HepG2 (cell line): ENCODE data around the gene TMEM125. TPM values are rescaled to one million over a fixed set of nuclear protein-coding genes. Genes with fewer than 3 reads are reported as not detected.
A peak's percentile ranks its signal among the peaks of the same experiment; 100 is the strongest.

Experiments used
- ARNT2 ChIP-seq: sonication (generic); formaldehyde crosslinking; IDR thresholded peaks from 2 replicates; pipeline ENCODE4 v1.8.0; 2022; ENCODE audit warnings: mild to moderate bottlenecking, low read depth, missing genetic modification reagents, moderate library complexity
- CREB1 ChIP-seq, 2 experiments: fragments of 450-650 bp in 1 of 2; IDR thresholded peaks; 2 replicates each; pipeline ENCODE4 v1.6.1; 2016 to 2017; ENCODE audit warnings: control low read depth in 1 of 2, mild to moderate bottlenecking in 1 of 2, missing compliant biosample characterization in 1 of 2, missing genetic modification characterization in 1 of 2
- ETS1 ChIP-seq: sonication (generic); formaldehyde crosslinking; IDR thresholded peaks from 2 replicates; pipeline ENCODE4 v1.4.0; 2020; ENCODE audit warnings: missing genetic modification reagents
- IRF2 ChIP-seq: IDR thresholded peaks from 2 replicates; pipeline ENCODE4 v1.6.1; 2018; ENCODE audit warnings: missing genetic modification reagents, missing compliant biosample characterization
- MAZ ChIP-seq, 2 experiments: sonication (generic) in 1 of 2; formaldehyde crosslinking in 1 of 2; IDR thresholded peaks; 2 replicates each; pipeline versions ENCODE4 v1.5.0 to v1.6.1; 2012 to 2020; ENCODE audit warnings: low read depth in 2 of 2, mild to moderate bottlenecking in 2 of 2, borderline replicate concordance in 1 of 2, improper control_type of control experiment in 1 of 2, low read length in 1 of 2, missing genetic modification reagents in 1 of 2, moderate library complexity in 1 of 2
- MEIS2 ChIP-seq: sonication (generic); formaldehyde crosslinking; IDR thresholded peaks from 2 replicates; pipeline ENCODE4 v1.9.0; 2021; ENCODE audit warnings: mild to moderate bottlenecking, missing genetic modification reagents
- MIER2 ChIP-seq: IDR thresholded peaks from 2 replicates; pipeline ENCODE4 v1.6.1; 2016; ENCODE audit warnings: missing biosample characterization, missing genetic modification reagents
- MXD4 ChIP-seq: IDR thresholded peaks from 2 replicates; pipeline ENCODE4 v1.6.1; 2016; ENCODE audit warnings: mild to moderate bottlenecking, missing biosample characterization, missing genetic modification reagents
- NR2F1 ChIP-seq, 2 experiments: fragments of 450-650 bp in 1 of 2; formaldehyde crosslinking in 1 of 2; IDR thresholded peaks; 2 replicates each; pipeline versions ENCODE4 v1.5.0 to v1.6.1; 2016 to 2020; ENCODE audit warnings: mild to moderate bottlenecking in 1 of 2, missing compliant biosample characterization in 1 of 2, missing genetic modification reagents in 1 of 2, moderate library complexity in 1 of 2
- NR2F2 ChIP-seq: IDR thresholded peaks from 2 replicates; pipeline ENCODE4 v1.6.1; 2012; ENCODE audit warnings: low read depth, inconsistent platforms, borderline replicate concordance
- PAF1 ChIP-seq: IDR thresholded peaks from 2 replicates; pipeline ENCODE4 v1.6.1; 2016; ENCODE audit warnings: missing genetic modification reagents, missing compliant biosample characterization
- STAG1 ChIP-seq: sonication (generic); formaldehyde crosslinking; IDR thresholded peaks from 2 replicates; pipeline ENCODE4 v1.4.0; 2020; ENCODE audit warnings: missing genetic modification reagents
- ZNF17 ChIP-seq: sonication (generic); formaldehyde crosslinking; IDR thresholded peaks from 2 replicates; pipeline ENCODE4 v1.5.0; 2020; ENCODE audit warnings: mild to moderate bottlenecking, missing genetic modification reagents
- ZNF207 ChIP-seq: fragments of 450-650 bp; IDR thresholded peaks from 2 replicates; pipeline ENCODE4 v1.6.1; 2016; ENCODE audit warnings: antibody characterized with exemption, borderline replicate concordance
- ZNF251 ChIP-seq: sonication (generic); formaldehyde crosslinking; IDR thresholded peaks from 2 replicates; pipeline ENCODE4 v1.9.0; 2021; ENCODE audit warnings: mild to moderate bottlenecking, missing genetic modification reagents
- ZNF782 ChIP-seq: sonication (generic); formaldehyde crosslinking; IDR thresholded peaks from 2 replicates; pipeline ENCODE4 v1.4.0; 2020; ENCODE audit warnings: missing genetic modification reagents, mild to moderate bottlenecking, borderline replicate concordance
- ZZZ3 ChIP-seq: sonication (generic); formaldehyde crosslinking; IDR thresholded peaks from 2 replicates; pipeline ENCODE4 v1.4.0; 2020; ENCODE audit warnings: missing genetic modification reagents, mild to moderate bottlenecking, borderline replicate concordance
- polyA plus RNA-seq, 8 experiments: library from polyadenylated mRNA; depleted of rRNA in 3 of 8; stranded (reverse) in 7 of 8; unstranded in 1 of 8; fragments of >200 nt; fragmentation: Illumina TruSeq in 4 of 8; extraction: Trizol in 4 of 8; gene quantifications; 2 replicates each; pipeline versions ENCODE4 v1.2.1 to v1.2.3, GENCODE V29; 2011 to 2016; ENCODE audit warnings: low read depth in 4 of 8, missing spikeins in 1 of 8, mixed read lengths in 1 of 8; ENCODE audit not compliant: insufficient read depth in 1 of 8
- total RNA-seq, 5 experiments: library from RNA; depleted of rRNA; stranded (reverse); fragments of >200 nt; fragmentation: Illumina TruSeq; extraction: Trizol; gene quantifications; 2 replicates each; pipeline ENCODE4 v1.2.3, GENCODE V29; 2016; ENCODE audit warnings: low read depth in 1 of 5
- TF ChIP-seq, protein P1 (sequence below): IDR thresholded peaks from 2 replicates; pipeline ENCODE4 v1.6.1; 2016; ENCODE audit warnings: mild to moderate bottlenecking
- TF ChIP-seq, protein P2 (sequence below): sonication (generic); formaldehyde crosslinking; IDR thresholded peaks from 2 replicates; pipeline ENCODE4 v1.9.0; 2021; ENCODE audit warnings: missing genetic modification reagents, borderline replicate concordance
- TF ChIP-seq, protein P3 (sequence below): IDR thresholded peaks from 2 replicates; pipeline ENCODE4 v1.6.1; 2018; ENCODE audit warnings: missing genetic modification reagents, mild to moderate bottlenecking, missing compliant biosample characterization
- TF ChIP-seq, protein P4 (sequence below): sonication (generic); formaldehyde crosslinking; IDR thresholded peaks from 2 replicates; pipeline ENCODE4 v1.5.0; 2020; ENCODE audit warnings: missing genetic modification reagents, mild to moderate bottlenecking, borderline replicate concordance

TMEM125 gene
- total and polyA plus RNA-seq, 2 of the 13 experiments (the other 11 are each of a cell fraction or from before 2014, with no cell fraction given), result 0.03 TPM; not detected in 1

- TF ChIP-seq ARNT2 (no peak), MIER2 (CRISPR knock-in tag) (0 out of 2 replicates have a peak, but pooled peaks have one; percentile 38), NR2F1 (CRISPR knock-in tag; IDR thresholded peaks at IDR 0.05) (peak; percentile 89 to 90), MAZ (IDR thresholded peaks at IDR 0.05; ENCODE audit: borderline replicate concordance, low read depth, low read length) (no peak), MAZ (CRISPR knock-in tag; IDR thresholded peaks at IDR 0.05; ENCODE audit: low read depth) (no peak), STAG1 (CRISPR knock-in tag) (peak; percentile 99), IRF2 (CRISPR knock-in tag) (peak; percentile 76), ZNF17 (no peak), CREB1 (IDR thresholded peaks at IDR 0.05) (no peak), CREB1 (CRISPR knock-in tag; IDR thresholded peaks at IDR 0.05) (peak; percentile 21; the same call in 1 of the 2 replicates), ZNF782 (CRISPR knock-in tag) (0 out of 2 replicates have a peak, but pooled peaks have one; percentile 36), ZZZ3 (CRISPR knock-in tag) (no peak), MEIS2 (CRISPR knock-in tag) (no peak; the same call in 1 of the 2 replicates), MXD4 (CRISPR knock-in tag) (peak; percentile 45; the same call in 1 of the 2 replicates), ZNF251 (CRISPR knock-in tag) (no peak), PAF1 (CRISPR knock-in tag) (no peak), NR2F2 (peak; percentile 53), ZNF207 (no peak), ETS1 (CRISPR knock-in tag) (no peak)
- TF ChIP-seq, protein P1, sequence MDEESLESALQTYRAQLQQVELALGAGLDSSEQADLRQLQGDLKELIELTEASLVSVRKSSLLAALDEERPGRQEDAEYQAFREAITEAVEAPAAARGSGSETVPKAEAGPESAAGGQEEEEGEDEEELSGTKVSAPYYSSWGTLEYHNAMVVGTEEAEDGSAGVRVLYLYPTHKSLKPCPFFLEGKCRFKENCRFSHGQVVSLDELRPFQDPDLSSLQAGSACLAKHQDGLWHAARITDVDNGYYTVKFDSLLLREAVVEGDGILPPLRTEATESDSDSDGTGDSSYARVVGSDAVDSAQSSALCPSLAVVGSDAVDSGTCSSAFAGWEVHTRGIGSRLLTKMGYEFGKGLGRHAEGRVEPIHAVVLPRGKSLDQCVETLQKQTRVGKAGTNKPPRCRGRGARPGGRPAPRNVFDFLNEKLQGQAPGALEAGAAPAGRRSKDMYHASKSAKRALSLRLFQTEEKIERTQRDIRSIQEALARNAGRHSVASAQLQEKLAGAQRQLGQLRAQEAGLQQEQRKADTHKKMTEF, result peak; percentile 62; the same call in 1 of the 2 replicates
- TF ChIP-seq, protein P2, sequence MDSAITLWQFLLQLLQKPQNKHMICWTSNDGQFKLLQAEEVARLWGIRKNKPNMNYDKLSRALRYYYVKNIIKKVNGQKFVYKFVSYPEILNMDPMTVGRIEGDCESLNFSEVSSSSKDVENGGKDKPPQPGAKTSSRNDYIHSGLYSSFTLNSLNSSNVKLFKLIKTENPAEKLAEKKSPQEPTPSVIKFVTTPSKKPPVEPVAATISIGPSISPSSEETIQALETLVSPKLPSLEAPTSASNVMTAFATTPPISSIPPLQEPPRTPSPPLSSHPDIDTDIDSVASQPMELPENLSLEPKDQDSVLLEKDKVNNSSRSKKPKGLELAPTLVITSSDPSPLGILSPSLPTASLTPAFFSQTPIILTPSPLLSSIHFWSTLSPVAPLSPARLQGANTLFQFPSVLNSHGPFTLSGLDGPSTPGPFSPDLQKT, result no peak
- TF ChIP-seq, protein P3, sequence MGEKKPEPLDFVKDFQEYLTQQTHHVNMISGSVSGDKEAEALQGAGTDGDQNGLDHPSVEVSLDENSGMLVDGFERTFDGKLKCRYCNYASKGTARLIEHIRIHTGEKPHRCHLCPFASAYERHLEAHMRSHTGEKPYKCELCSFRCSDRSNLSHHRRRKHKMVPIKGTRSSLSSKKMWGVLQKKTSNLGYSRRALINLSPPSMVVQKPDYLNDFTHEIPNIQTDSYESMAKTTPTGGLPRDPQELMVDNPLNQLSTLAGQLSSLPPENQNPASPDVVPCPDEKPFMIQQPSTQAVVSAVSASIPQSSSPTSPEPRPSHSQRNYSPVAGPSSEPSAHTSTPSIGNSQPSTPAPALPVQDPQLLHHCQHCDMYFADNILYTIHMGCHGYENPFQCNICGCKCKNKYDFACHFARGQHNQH (CRISPR knock-in tag), result peak; percentile 59; the same call in 1 of the 2 replicates
- TF ChIP-seq, protein P4, sequence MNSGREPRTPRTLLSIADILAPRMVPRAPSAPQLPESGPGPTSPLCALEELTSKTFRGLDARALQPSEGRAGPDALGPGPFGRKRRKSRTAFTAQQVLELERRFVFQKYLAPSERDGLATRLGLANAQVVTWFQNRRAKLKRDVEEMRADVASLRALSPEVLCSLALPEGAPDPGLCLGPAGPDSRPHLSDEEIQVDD (CRISPR knock-in tag), result no peak
Measured at GRCh38 chr1:43238085-43238484, 31.7 kb upstream of the TMEM125 start (continued).
